Measurements from ENCODE around the gene PLPP7. TPM values are rescaled to one million over a fixed set of nuclear protein-coding genes. Genes with fewer than 3 reads are reported as not detected.

Gene PLPP7
- total RNA-seq, 1 donor from 2014 or later, result 15.8 TPM

- DNase-seq (ENCODE audit: low spot score in 2 of 2), result no peak
- H3K36me3 ChIP-seq, result peaks cover 0 to 11% of the 10 kb centered on the region in 2 donors
- no peaks in the 10 kb centered on the region for H3K27me3 ChIP-seq
- H3K4me3 ChIP-seq, result no peak overlapping the region
- H3K9me3 ChIP-seq, result no peaks in the 10 kb centered on the region
- TF ChIP-seq CTCF (IDR thresholded peaks at IDR 0.05), result no peak
- no peak overlapping the region for H3K27ac ChIP-seq
- H3K4me1 ChIP-seq, result no peaks in the 10 kb centered on the region
- intact Hi-C loops (cut with DNase I), result no loop called here
These were observed 18.9 kb downstream of the PLPP7 start for GRCh38 chr9:131308452-131308851.

- no peaks in the 10 kb centered on the region for H3K27me3 ChIP-seq
- H3K36me3 ChIP-seq, result peaks cover 0 to 11% of the 10 kb centered on the region in 2 donors
- DNase-seq (ENCODE audit: low spot score in 2 of 2), result no peak
- no peaks in the 10 kb centered on the region for H3K9me3 ChIP-seq
- intact Hi-C loops (cut with DNase I), result no loop called here
- no peak for TF ChIP-seq CTCF (IDR thresholded peaks at IDR 0.05)
- no peak overlapping the region for H3K4me3 ChIP-seq
- no peak overlapping the region for H3K27ac ChIP-seq
- no peaks in the 10 kb centered on the region for H3K4me1 ChIP-seq
These were observed 19.5 kb downstream of the PLPP7 start for GRCh38 chr9:131308906-131309529.

GRCh38 chr9:131309530-131310276 is 20.2 kb downstream of the PLPP7 start:
- intact Hi-C loops (cut with DNase I), result no loop called here
- peaks cover 0 to 10% of the 10 kb centered on the region in 2 donors for H3K36me3 ChIP-seq
- DNase-seq (ENCODE audit: low spot score in 2 of 2), result no peak
- no peaks in the 10 kb centered on the region for H3K27me3 ChIP-seq
- H3K27ac ChIP-seq, result no peak overlapping the region
- no peaks in the 10 kb centered on the region for H3K9me3 ChIP-seq
- no peak overlapping the region for H3K4me3 ChIP-seq
- no peak for TF ChIP-seq CTCF (IDR thresholded peaks at IDR 0.05)
- no peaks in the 10 kb centered on the region for H3K4me1 ChIP-seq

GRCh38 chr9:131310833-131311554 is 21.5 kb downstream of the PLPP7 start:
- Histone ChIP-seq H3K9me3 (no peaks in the 10 kb centered on the region), H3K36me3 (peaks cover 0 to 6% of the 10 kb centered on the region in 2 donors), H3K27me3 (no peaks in the 10 kb centered on the region), H3K4me3 (no peak overlapping the region), H3K4me1 (no peaks in the 10 kb centered on the region), H3K27ac (no peak overlapping the region)
- intact Hi-C loops (cut with DNase I), result no loop called here
- TF ChIP-seq CTCF (IDR thresholded peaks at IDR 0.05), result no peak
- no peak for DNase-seq (ENCODE audit: low spot score in 2 of 2)

GRCh38 chr9:131312246-131312645 is 22.7 kb downstream of the PLPP7 start:
- no peaks in the 10 kb centered on the region for H3K9me3 ChIP-seq
- no peaks in the 10 kb centered on the region for H3K4me1 ChIP-seq
- intact Hi-C loops (cut with DNase I), result no loop called here
- DNase-seq (ENCODE audit: low spot score in 2 of 2), result no peak
- H3K36me3 ChIP-seq, result peaks cover 0 to 6% of the 10 kb centered on the region in 2 donors
- no peak for TF ChIP-seq CTCF (IDR thresholded peaks at IDR 0.05)
- H3K27ac ChIP-seq, result no peak overlapping the region
- no peak overlapping the region for H3K4me3 ChIP-seq
- H3K27me3 ChIP-seq, result no peaks in the 10 kb centered on the region

Data from ascending aorta (tissue), 2 donors.